GM10266 (cell line): ENCODE data around the gene CRYGN.

Experiments used
- DNase-seq: peaks from one replicate; pipeline ENCODE4 v3.0.0; 2012; ENCODE audit errors: extremely low spot score
- TF ChIP-seq, protein P1 (sequence below): IDR thresholded peaks from 2 replicates; pipeline ENCODE4 v1.5.1; 2012; ENCODE audit warnings: mild to moderate bottlenecking, low read depth; ENCODE audit not compliant: control insufficient read depth, insufficient read depth; ENCODE audit errors: missing control alignments

CRYGN gene

GRCh38 chr7:151437866-151438516 is 1.9 kb downstream of the CRYGN start:
- DNase-seq: no peak
- TF ChIP-seq, protein P1, sequence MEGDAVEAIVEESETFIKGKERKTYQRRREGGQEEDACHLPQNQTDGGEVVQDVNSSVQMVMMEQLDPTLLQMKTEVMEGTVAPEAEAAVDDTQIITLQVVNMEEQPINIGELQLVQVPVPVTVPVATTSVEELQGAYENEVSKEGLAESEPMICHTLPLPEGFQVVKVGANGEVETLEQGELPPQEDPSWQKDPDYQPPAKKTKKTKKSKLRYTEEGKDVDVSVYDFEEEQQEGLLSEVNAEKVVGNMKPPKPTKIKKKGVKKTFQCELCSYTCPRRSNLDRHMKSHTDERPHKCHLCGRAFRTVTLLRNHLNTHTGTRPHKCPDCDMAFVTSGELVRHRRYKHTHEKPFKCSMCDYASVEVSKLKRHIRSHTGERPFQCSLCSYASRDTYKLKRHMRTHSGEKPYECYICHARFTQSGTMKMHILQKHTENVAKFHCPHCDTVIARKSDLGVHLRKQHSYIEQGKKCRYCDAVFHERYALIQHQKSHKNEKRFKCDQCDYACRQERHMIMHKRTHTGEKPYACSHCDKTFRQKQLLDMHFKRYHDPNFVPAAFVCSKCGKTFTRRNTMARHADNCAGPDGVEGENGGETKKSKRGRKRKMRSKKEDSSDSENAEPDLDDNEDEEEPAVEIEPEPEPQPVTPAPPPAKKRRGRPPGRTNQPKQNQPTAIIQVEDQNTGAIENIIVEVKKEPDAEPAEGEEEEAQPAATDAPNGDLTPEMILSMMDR: no peak

- TF ChIP-seq, protein P1: no peak
- no peak for DNase-seq
These were observed 2.8 kb downstream of the CRYGN start for GRCh38 chr7:151437159-151437553.

DNA sequence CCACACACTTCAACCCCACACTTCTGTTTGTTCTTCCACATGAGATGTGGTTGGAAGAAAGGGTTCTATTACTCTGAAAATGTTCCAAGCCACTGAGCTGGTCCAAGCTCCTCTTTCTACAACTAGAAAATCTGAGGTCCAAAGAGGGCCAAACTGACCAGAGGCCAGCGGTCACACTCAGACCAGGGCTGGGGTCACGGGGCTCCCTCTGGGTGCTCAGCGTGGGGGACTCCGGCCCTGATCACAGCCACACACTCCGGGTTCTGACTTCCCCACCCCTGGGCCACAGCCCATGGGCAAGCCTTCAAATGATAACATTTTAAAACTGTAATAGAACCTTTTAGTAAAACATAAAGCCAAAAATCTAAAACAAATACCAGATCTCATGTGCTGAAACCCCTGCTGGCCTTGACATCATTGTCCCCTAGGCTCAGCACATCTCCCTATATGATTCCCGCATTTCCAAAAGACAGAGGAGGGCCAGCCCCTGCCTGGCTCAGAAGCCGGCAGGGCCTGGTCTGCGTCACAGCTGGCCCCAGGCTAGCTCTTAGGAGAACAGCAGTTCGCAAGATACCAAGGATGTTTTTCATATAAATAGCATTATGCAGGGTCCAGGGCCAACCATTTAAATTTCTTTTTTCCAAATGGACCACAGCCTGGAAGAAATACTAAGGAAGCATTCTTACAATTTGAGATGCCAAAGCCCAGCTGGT is 3.3 kb downstream of the CRYGN start:
- no peak for DNase-seq
- TF ChIP-seq, protein P1: no peak

GRCh38 chr7:151435971-151436370 is 4.0 kb downstream of the CRYGN start:
- DNase-seq: no peak
- TF ChIP-seq, protein P1: no peak

GRCh38 chr7:151435103-151435916 is 4.6 kb downstream of the CRYGN start:
- DNase-seq: no peak
- TF ChIP-seq, protein P1: no peak

DNA sequence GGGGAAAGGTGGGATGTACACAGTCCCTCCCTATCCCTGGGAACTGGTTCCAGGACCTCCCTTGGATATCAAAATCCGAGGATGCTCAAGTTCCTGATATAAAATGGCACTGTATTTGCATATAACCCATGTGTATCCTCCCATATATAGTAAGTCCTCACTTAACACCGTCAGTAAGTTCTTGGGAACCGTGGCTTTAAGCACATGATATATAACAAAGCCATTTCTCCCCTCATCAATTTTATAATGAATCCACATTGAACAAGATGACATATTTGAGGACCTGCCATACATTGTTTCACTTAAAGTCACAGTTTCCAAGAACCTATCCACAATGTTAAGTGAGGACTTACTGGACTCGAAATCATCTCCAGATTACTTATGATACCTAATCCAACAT is 5.4 kb downstream of the CRYGN start:
- no peak for DNase-seq

More for the DNA sequence above, 5.4 kb downstream of the CRYGN start:
- TF ChIP-seq, protein P1: no peak
